H1 (cell line): ENCODE results near the gene PTMA. TPM values are rescaled to one million over a fixed set of nuclear protein-coding genes. Genes with fewer than 3 reads are reported as not detected.
A peak's percentile ranks its signal among the peaks of the same experiment; 100 is the strongest.

ENCODE experiments used
- ASH2L ChIP-seq: fragments of 200-600, 300-600 bp; sonication (generic); IDR thresholded peaks from one replicate; pipeline ENCODE4 v1.7.1; 2017; ENCODE audit warnings: low read length
- BACH1 ChIP-seq: IDR thresholded peaks from 2 replicates; pipeline ENCODE4 v1.6.1; 2012; ENCODE audit warnings: low read length, improper control_type of control experiment
- CHD7 ChIP-seq: fragments of 300-600 bp; sonication (generic); IDR thresholded peaks from 2 replicates; pipeline ENCODE4 v1.7.1; 2012; ENCODE audit warnings: low read length, moderate library complexity, mild to moderate bottlenecking, inconsistent platforms; ENCODE audit not compliant: insufficient replicate concordance
- HDAC6 ChIP-seq: IDR thresholded peaks from one replicate; pipeline ENCODE4 v1.7.1; 2012; ENCODE audit warnings: low read depth, mild to moderate bottlenecking, inconsistent platforms, low read length, moderate library complexity
- MAX ChIP-seq: IDR thresholded peaks from 2 replicates; pipeline ENCODE4 v1.6.1; 2012; ENCODE audit warnings: inconsistent platforms
- POLR2AphosphoS5 ChIP-seq: IDR thresholded peaks from 2 replicates; pipeline ENCODE4 v1.6.1; 2011; ENCODE audit warnings: low read depth, low read length
- POU5F1 ChIP-seq: IDR thresholded peaks from 2 replicates; pipeline ENCODE4 v1.6.1; 2011; ENCODE audit warnings: low read depth, mild to moderate bottlenecking, low read length, moderate library complexity
- RAD21 ChIP-seq, 2 experiments: IDR thresholded peaks in 1 of 2; conservative IDR thresholded peaks in 1 of 2; 2 replicates each; pipeline ENCODE4 v1.6.1; 2011; ENCODE audit warnings: low read depth in 2 of 2, low read length in 2 of 2, improper control_type of control experiment in 1 of 2, inconsistent platforms in 1 of 2, mild to moderate bottlenecking in 1 of 2, moderate library complexity in 1 of 2
- SIN3A ChIP-seq, 2 experiments: IDR thresholded peaks in 1 of 2; conservative IDR thresholded peaks in 1 of 2; 2 replicates each; pipeline ENCODE4 v1.6.1; 2011 to 2012; ENCODE audit warnings: low read length in 2 of 2, improper control_type of control experiment in 1 of 2, low read depth in 1 of 2, mild to moderate bottlenecking in 1 of 2
- USF2 ChIP-seq: IDR thresholded peaks from 2 replicates; pipeline ENCODE4 v1.6.1; 2011; ENCODE audit warnings: low read length, improper control_type of control experiment
- polyA plus RNA-seq, 7 experiments: library from polyadenylated mRNA; depleted of rRNA in 3 of 7; stranded (reverse) in 5 of 7; unstranded in 2 of 7; fragments of >200 nt in 5 of 7; fragments of 200-250 nt in 2 of 7; gene quantifications; 1 replicate in 5 of 7; 2 replicates in 1 of 7; 4 replicates in 1 of 7; pipeline versions ENCODE4 v1.2.1 to v1.2.3, GENCODE V29; 2011 to 2013; ENCODE audit warnings: missing spikeins in 2 of 7, mixed read lengths in 2 of 7
- total RNA-seq: library from RNA; stranded (reverse); fragmentation: NEBNext Ultra II Directional; extraction: Animal tissue kit (Norgen Biotek cat#: 25700); gene quantifications from 2 replicates; pipeline ENCODE4 v1.2.1, GENCODE V29; 2021

PTMA gene
- total and polyA plus RNA-seq, 2 of the 8 experiments (the other 6 are each of a cell fraction or from before 2014, with no cell fraction given), result 683 to 2,680 TPM

GRCh38 chr2:231673348-231673770 lies 35.0 kb upstream of the PTMA start (continued):
- TF ChIP-seq CHD7, result no peak
- TF ChIP-seq SIN3A (conservative IDR thresholded peaks at IDR 0.05 in 1 of 2, IDR thresholded peaks at IDR 0.05 in 1 of 2; ENCODE audit: low read depth in 1 of 2, low read length in 2 of 2), result peak in 1 of 2 experiments; percentile 68; a peak in 1 of 4 replicates
- TF ChIP-seq ASH2L, result peak; percentile 36
- no peak for TF ChIP-seq HDAC6
- TF ChIP-seq MAX, result peak; percentile 53; the same call in 1 of the 2 replicates
- 0 out of 4 replicates have a peak, but pooled peaks of 1 of the 2 experiments have one; percentile 3 for TF ChIP-seq RAD21 (IDR thresholded peaks at IDR 0.05 in 1 of 2, conservative IDR thresholded peaks at IDR 0.05 in 1 of 2; ENCODE audit: low read depth in 2 of 2, low read length in 2 of 2)
- no peak for TF ChIP-seq USF2
- TF ChIP-seq POLR2AphosphoS5, result peak; percentile 73
- TF ChIP-seq POU5F1, result no peak
- peak; percentile 28; the same call in 1 of the 2 replicates for TF ChIP-seq BACH1
